H1 (cell line): ENCODE measurements around the gene CACNG4. TPM values are rescaled to one million over a fixed set of nuclear protein-coding genes. Genes with fewer than 3 reads are reported as not detected.

ENCODE experiments used
- CTCF ChIA-PET: fragments of 300-600 bp; sonication (Branson Sonifier 250); formaldehyde crosslinking; loops from one replicate; lab custom pipeline; 2021; ENCODE audit not compliant: partially characterized antibody; lab: Charles Lee
- POLR2A ChIA-PET: fragments of 300-600 bp; sonication (Branson Sonifier 250); formaldehyde crosslinking; loops from one replicate; lab custom pipeline; 2021; ENCODE audit warnings: inconsistent platforms; ENCODE audit not compliant: partially characterized antibody; lab: Charles Lee
- DNase-seq, 2 experiments: peaks; one replicate each; pipeline versions ENCODE4 v3.0.0 to v3.0.0-alpha.2; 2010 to 2022; ENCODE audit warnings: low spot score in 2 of 2, low read depth in 1 of 2, mixed read lengths in 1 of 2
- FAIRE-seq: peaks from 2 replicates; lab custom pipeline; 2011; peaks lifted over from hg19 to GRCh38; lab: Jason Lieb, UNC
- H2AFZ ChIP-seq: 2 replicates; pipeline ENCODE4 v1.8.1; 2012; ENCODE audit warnings: low read length, inconsistent platforms
- H2AK5ac ChIP-seq: 2 replicates; pipeline ENCODE4 v1.6.1; 2013; ENCODE audit warnings: low read depth, low read length
- H2BK120ac ChIP-seq: replicated peaks from 2 replicates; pipeline ENCODE3; 2013; ENCODE audit warnings: low read depth, low read length, inconsistent platforms
- H2BK12ac ChIP-seq: 2 replicates; pipeline ENCODE4 v1.6.1; 2013; ENCODE audit warnings: low read depth, low read length
- H2BK15ac ChIP-seq: 2 replicates; pipeline ENCODE4 v1.6.1; 2013; ENCODE audit warnings: low read length
- H2BK20ac ChIP-seq: 2 replicates; pipeline ENCODE4 v1.6.1; 2013; ENCODE audit warnings: low read length
- H2BK5ac ChIP-seq: 2 replicates; pipeline ENCODE4 v1.6.1; 2013; ENCODE audit warnings: low read depth, low read length
- H3K14ac ChIP-seq: 2 replicates; pipeline ENCODE4 v1.6.1; 2013; ENCODE audit warnings: inconsistent platforms; ENCODE audit not compliant: insufficient read length
- H3K18ac ChIP-seq: 2 replicates; pipeline ENCODE4 v1.6.1; 2013; ENCODE audit warnings: low read length; ENCODE audit errors: extremely low read depth
- H3K23ac ChIP-seq: 2 replicates; pipeline ENCODE4 v1.6.1; 2013; ENCODE audit warnings: inconsistent platforms; ENCODE audit not compliant: insufficient read length
- H3K23me2 ChIP-seq: 2 replicates; pipeline ENCODE4 v1.6.1; 2013; ENCODE audit warnings: low read depth, low read length
- H3K27ac ChIP-seq: 2 replicates; pipeline ENCODE4 v1.6.1; 2011; ENCODE audit warnings: low read depth, low read length, inconsistent platforms
- H3K27me3 ChIP-seq, 4 experiments: replicated peaks in 1 of 4; 1 replicate in 1 of 4; 2 replicates in 3 of 4; pipeline versions ENCODE4 v1.6.1 to v1.8.1; 2011 to 2013; ENCODE audit warnings: low read length in 3 of 4, mild to moderate bottlenecking in 3 of 4, inconsistent platforms in 2 of 4, mixed read lengths in 2 of 4, moderate library complexity in 1 of 4; ENCODE audit not compliant: control insufficient read depth in 3 of 4, insufficient read depth in 3 of 4; ENCODE audit errors: extremely low read depth in 1 of 4
- H3K36me3 ChIP-seq, 4 experiments: 2 replicates each; pipeline versions ENCODE4 v1.6.1 to v1.8.1; 2011 to 2013; ENCODE audit warnings: mild to moderate bottlenecking in 4 of 4, low read length in 3 of 4, moderate library complexity in 2 of 4, control low read depth in 1 of 4, inconsistent platforms in 1 of 4; ENCODE audit not compliant: insufficient read depth in 4 of 4, control insufficient read depth in 2 of 4
- H3K4ac ChIP-seq: replicated peaks from 2 replicates; pipeline ENCODE3; 2013; ENCODE audit warnings: low read length, low read depth, mixed read lengths, inconsistent platforms; ENCODE audit not compliant: insufficient read length
- H3K4me1 ChIP-seq, 4 experiments: replicated peaks in 1 of 4; 1 replicate in 1 of 4; 2 replicates in 3 of 4; pipeline versions ENCODE4 v1.6.1 to v1.8.1; 2011 to 2013; ENCODE audit warnings: low read length in 3 of 4, inconsistent platforms in 2 of 4, mixed read lengths in 1 of 4; ENCODE audit not compliant: insufficient read depth in 4 of 4, control insufficient read depth in 3 of 4
- H3K4me2 ChIP-seq, 2 experiments: 2 replicates each; pipeline versions ENCODE4 v1.6.1 to v1.8.1; 2011 to 2013; ENCODE audit warnings: low read depth in 2 of 2, low read length in 2 of 2, control low read depth in 1 of 2, inconsistent platforms in 1 of 2, mild to moderate bottlenecking in 1 of 2; ENCODE audit not compliant: insufficient read depth in 1 of 2
- H3K4me3 ChIP-seq, 4 experiments: fragments of 200-600, 300-600 bp in 1 of 4; sonication (generic), shearing (Covaris generic), sonication (Bioruptor Twin) in 1 of 4; 2 replicates each; pipeline versions ENCODE4 v1.5.1 to v1.8.1; 2011 to 2016; ENCODE audit warnings: low read length in 4 of 4, low read depth in 3 of 4, control low read depth in 2 of 4, inconsistent platforms in 2 of 4, mild to moderate bottlenecking in 2 of 4, mixed read lengths in 1 of 4, moderate library complexity in 1 of 4; ENCODE audit not compliant: insufficient read depth in 2 of 4; ENCODE audit errors: extremely low read depth in 1 of 4
- H3K56ac ChIP-seq: replicated peaks from 2 replicates; pipeline ENCODE3; 2013; ENCODE audit warnings: low read depth, mild to moderate bottlenecking, mixed read lengths, low read length, inconsistent platforms; ENCODE audit not compliant: insufficient read length
- H3K79me1 ChIP-seq: 2 replicates; pipeline ENCODE4 v1.6.1; 2013; ENCODE audit warnings: low read depth, low read length, control low read depth
- H3K79me2 ChIP-seq, 2 experiments: 2 replicates each; pipeline versions ENCODE4 v1.6.1 to v1.8.1; 2012 to 2013; ENCODE audit warnings: low read length in 2 of 2, mild to moderate bottlenecking in 2 of 2, inconsistent platforms in 1 of 2; ENCODE audit not compliant: insufficient read depth in 2 of 2, control insufficient read depth in 1 of 2
- H3K9ac ChIP-seq, 4 experiments: replicated peaks in 1 of 4; 1 replicate in 1 of 4; 2 replicates in 3 of 4; pipeline versions ENCODE4 v1.6.1 to v1.8.1; 2011 to 2013; ENCODE audit warnings: low read depth in 3 of 4, low read length in 3 of 4, control low read depth in 2 of 4, mild to moderate bottlenecking in 2 of 4, moderate library complexity in 2 of 4, inconsistent platforms in 1 of 4; ENCODE audit errors: extremely low read depth in 1 of 4
- H3K9me3 ChIP-seq, 2 experiments: 2 replicates each; pipeline versions ENCODE4 v1.6.1 to v1.8.1; 2012 to 2013; ENCODE audit warnings: mild to moderate bottlenecking in 2 of 2, moderate library complexity in 2 of 2, control low read depth in 1 of 2, inconsistent platforms in 1 of 2, low read depth in 1 of 2, low read length in 1 of 2, mixed read lengths in 1 of 2; ENCODE audit not compliant: insufficient read depth in 2 of 2
- H4K20me1 ChIP-seq, 2 experiments: replicated peaks in 1 of 2; 2 replicates each; pipeline versions ENCODE3 to v1.8.1; 2011 to 2013; ENCODE audit warnings: inconsistent platforms in 2 of 2, low read length in 2 of 2, mild to moderate bottlenecking in 1 of 2; ENCODE audit not compliant: insufficient read depth in 2 of 2, control insufficient read depth in 1 of 2
- H4K5ac ChIP-seq: 2 replicates; pipeline ENCODE4 v1.6.1; 2013; ENCODE audit warnings: low read length, low read depth, mixed read lengths, inconsistent platforms; ENCODE audit not compliant: insufficient read length
- H4K8ac ChIP-seq: 2 replicates; pipeline ENCODE4 v1.8.0; 2013; ENCODE audit warnings: mild to moderate bottlenecking, moderate library complexity, low read length, inconsistent platforms; ENCODE audit not compliant: insufficient read depth; ENCODE audit errors: extremely low read depth
- H4K91ac ChIP-seq: replicated peaks from 2 replicates; pipeline ENCODE3; 2013; ENCODE audit warnings: low read length, mixed read lengths, inconsistent platforms; ENCODE audit not compliant: insufficient read length
- ASH2L ChIP-seq: fragments of 200-600, 300-600 bp; sonication (generic); IDR thresholded peaks from one replicate; pipeline ENCODE4 v1.7.1; 2017; ENCODE audit warnings: low read length
- BCL11A ChIP-seq, 2 experiments: IDR thresholded peaks; one replicate each; pipeline ENCODE4 v1.6.1; 2011; ENCODE audit warnings: low read depth in 2 of 2, low read length in 2 of 2, mild to moderate bottlenecking in 2 of 2
- GTF2F1 ChIP-seq: IDR thresholded peaks from 2 replicates; pipeline ENCODE4 v1.6.1; 2012; ENCODE audit warnings: low read depth, low read length, improper control_type of control experiment, borderline replicate concordance
- HDAC2 ChIP-seq, 2 experiments: fragments of 300-600 bp in 1 of 2; sonication (generic) in 1 of 2; IDR thresholded peaks; 2 replicates each; pipeline ENCODE4 v1.6.1; 2011 to 2012; ENCODE audit warnings: low read depth in 2 of 2, low read length in 2 of 2, mild to moderate bottlenecking in 2 of 2, moderate library complexity in 2 of 2, borderline replicate concordance in 1 of 2, inconsistent platforms in 1 of 2
- HDAC6 ChIP-seq: IDR thresholded peaks from one replicate; pipeline ENCODE4 v1.7.1; 2012; ENCODE audit warnings: low read depth, mild to moderate bottlenecking, inconsistent platforms, low read length, moderate library complexity
- MAFK ChIP-seq: IDR thresholded peaks from 2 replicates; pipeline ENCODE4 v1.6.1; 2012; ENCODE audit warnings: low read depth, mild to moderate bottlenecking, improper control_type of control experiment, low read length
- RBBP5 ChIP-seq: IDR thresholded peaks from 2 replicates; pipeline ENCODE4 v1.7.1; 2012; ENCODE audit warnings: low read depth, mild to moderate bottlenecking, inconsistent platforms, low read length, moderate library complexity, borderline replicate concordance
- SIRT6 ChIP-seq: IDR thresholded peaks from one replicate; pipeline ENCODE4 v1.7.1; 2012; ENCODE audit warnings: low read length, inconsistent platforms
- SP4 ChIP-seq: IDR thresholded peaks from 2 replicates; pipeline ENCODE4 v1.6.1; 2012; ENCODE audit warnings: low read length, inconsistent platforms
- SRF ChIP-seq: IDR thresholded peaks from 2 replicates; pipeline ENCODE4 v1.6.1; 2011; ENCODE audit warnings: mild to moderate bottlenecking, low read depth, low read length, moderate library complexity
- TAF7 ChIP-seq: optimal IDR thresholded peaks from 2 replicates; pipeline ENCODE3; 2011; ENCODE audit warnings: low read depth, mild to moderate bottlenecking, inconsistent platforms, low read length, moderate library complexity, borderline replicate concordance
- YY1 ChIP-seq: IDR thresholded peaks from 2 replicates; pipeline ENCODE4 v1.6.1; 2011; ENCODE audit warnings: low read depth, mild to moderate bottlenecking, low read length
- WGBS, 2 experiments: shearing (Covaris generic) in 1 of 2; methylation state at CpG; one replicate each; pipeline versions ENCODE4 v1.1.6 to v1.1.7; 2013 to 2015; ENCODE audit warnings: low lambda C conversion rate in 2 of 2, mixed read lengths in 2 of 2, inconsistent platforms in 1 of 2, low coverage in 1 of 2, missing lambda C conversion rate in 1 of 2; ENCODE audit not compliant: insufficient replicate concordance in 2 of 2, insufficient coverage in 1 of 2, insufficient read length in 1 of 2; ENCODE audit errors: extremely low coverage in 1 of 2, missing lambda C conversion rate in 1 of 2; 5-methylcytosine and 5-hydroxymethylcytosine counted together
- polyA plus RNA-seq, 7 experiments: library from polyadenylated mRNA; depleted of rRNA in 3 of 7; stranded (reverse) in 5 of 7; unstranded in 2 of 7; fragments of >200 nt in 5 of 7; fragments of 200-250 nt in 2 of 7; gene quantifications; 1 replicate in 5 of 7; 2 replicates in 1 of 7; 4 replicates in 1 of 7; pipeline versions ENCODE4 v1.2.1 to v1.2.3, GENCODE V29; 2011 to 2013; ENCODE audit warnings: missing spikeins in 2 of 7, mixed read lengths in 2 of 7
- total RNA-seq: library from RNA; stranded (reverse); fragmentation: NEBNext Ultra II Directional; extraction: Animal tissue kit (Norgen Biotek cat#: 25700); gene quantifications from 2 replicates; pipeline ENCODE4 v1.2.1, GENCODE V29; 2021
- TF ChIP-seq, protein P1 (sequence below): IDR thresholded peaks from 2 replicates; pipeline ENCODE4 v1.6.1; 2012; ENCODE audit warnings: inconsistent platforms
- TF ChIP-seq, protein P2 (sequence below): IDR thresholded peaks from 2 replicates; pipeline ENCODE4 v1.6.1; 2012; ENCODE audit warnings: inconsistent platforms

Gene CACNG4
- total and polyA plus RNA-seq, 2 of the 8 experiments (the other 6 are each of a cell fraction or from before 2014, with no cell fraction given), result 3.6 to 5.6 TPM

DNA sequence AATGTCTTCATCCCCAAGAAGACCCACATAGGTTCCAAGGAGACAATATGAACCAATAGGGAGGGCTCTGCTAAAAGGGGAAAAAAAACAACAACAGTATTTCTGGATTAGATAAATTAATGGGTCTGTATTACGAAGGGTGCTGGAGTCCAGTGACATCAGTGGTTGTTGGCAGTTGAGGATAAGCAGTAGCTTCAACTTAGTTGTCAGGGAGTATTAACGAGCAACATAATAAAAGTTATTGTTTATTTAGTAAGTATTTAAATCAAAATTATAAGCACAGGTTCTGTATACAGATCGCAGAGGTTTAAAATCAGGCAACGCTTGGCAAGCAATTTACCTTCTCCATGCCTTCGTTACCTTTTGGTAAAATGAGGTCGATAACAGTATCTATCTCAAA lies 7.6 kb upstream of the CACNG4 start:
- ChIA-PET POLR2A (no interaction called here), CTCF (interaction anchor here (2.2 kb wide), 1 partner anchor 18 kb away, joined by 10 read pairs; no protein-coding TSS in a partner anchor)
- H2BK5ac ChIP-seq, result no peak overlapping the region
- H3K79me2 ChIP-seq, result no peaks in the 10 kb centered on the region
- H2BK12ac ChIP-seq, result no peak overlapping the region
- no peak overlapping the region for H4K91ac ChIP-seq
- H2BK120ac ChIP-seq, result no peak overlapping the region
- DNase-seq, result no peak
- no peak overlapping the region for H3K4me2 ChIP-seq
- H3K27ac ChIP-seq, result no peak overlapping the region
- no peak overlapping the region for H3K9ac ChIP-seq
- no peaks in the 10 kb centered on the region for H3K9me3 ChIP-seq
- no peak overlapping the region for H4K5ac ChIP-seq
- no peak overlapping the region for H3K14ac ChIP-seq
- H3K79me1 ChIP-seq, result no peaks in the 10 kb centered on the region
- H3K56ac ChIP-seq, result no peak overlapping the region
- H4K20me1 ChIP-seq, result no peaks in the 10 kb centered on the region
- H2BK15ac ChIP-seq, result no peak overlapping the region
- 0 out of 2 replicates have a peak, but pooled peaks cover 3% of the 10 kb centered on the region for H3K23me2 ChIP-seq
- no peak overlapping the region for H3K4me3 ChIP-seq
- H3K4me1 ChIP-seq, result peaks cover 6 to 16% (median 10%) of the 10 kb centered on the region in 4 experiments
- no peaks in the 10 kb centered on the region for H3K36me3 ChIP-seq
- H2BK20ac ChIP-seq, result no peak overlapping the region
- no peak overlapping the region for H3K4ac ChIP-seq
- H3K23ac ChIP-seq, result no peak overlapping the region
- H2AFZ ChIP-seq, result no peak overlapping the region
- H3K27me3 ChIP-seq, result peaks cover 0 to 4% (median under 1%) of the 10 kb centered on the region in 4 experiments; a peak in 3 of 7 replicates
- no peak overlapping the region for H4K8ac ChIP-seq
- WGBS, 2 experiments, result 84% methylated on average over 6 of the region's 6 CpGs; no CpG with 5 or more reads in 1 of the 2 experiments
- no peak overlapping the region for H2AK5ac ChIP-seq
- no peak overlapping the region for H3K18ac ChIP-seq
- no peak for FAIRE-seq
- TF ChIP-seq RBBP5 (no peak), HDAC2 (IDR thresholded peaks at IDR 0.05; ENCODE audit: borderline replicate concordance in 1 of 2, low read depth in 2 of 2, low read length in 2 of 2) (no peak), SIRT6 (no peak), ASH2L (no peak), BCL11A (IDR thresholded peaks at IDR 0.05; ENCODE audit: low read depth in 2 of 2, low read length in 2 of 2) (no peak), TAF7 (no peak), SP4 (no peak), SRF (no peak), HDAC6 (no peak), MAFK (no peak), GTF2F1 (no peak), YY1 (no peak)
- TF ChIP-seq, protein P1, sequence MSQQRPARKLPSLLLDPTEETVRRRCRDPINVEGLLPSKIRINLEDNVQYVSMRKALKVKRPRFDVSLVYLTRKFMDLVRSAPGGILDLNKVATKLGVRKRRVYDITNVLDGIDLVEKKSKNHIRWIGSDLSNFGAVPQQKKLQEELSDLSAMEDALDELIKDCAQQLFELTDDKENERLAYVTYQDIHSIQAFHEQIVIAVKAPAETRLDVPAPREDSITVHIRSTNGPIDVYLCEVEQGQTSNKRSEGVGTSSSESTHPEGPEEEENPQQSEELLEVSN, result no peak
- TF ChIP-seq, protein P2, sequence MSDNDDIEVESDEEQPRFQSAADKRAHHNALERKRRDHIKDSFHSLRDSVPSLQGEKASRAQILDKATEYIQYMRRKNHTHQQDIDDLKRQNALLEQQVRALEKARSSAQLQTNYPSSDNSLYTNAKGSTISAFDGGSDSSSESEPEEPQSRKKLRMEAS, result no peak
